HUES6 (cell line): ENCODE measurements around the gene GTF2IRD1.
A peak's percentile ranks its signal among the peaks of the same experiment; 100 is the strongest.

ENCODE experiments used
- H3K27ac ChIP-seq: 2 replicates; pipeline ENCODE4 v1.7.0; 2013; ENCODE audit warnings: low read depth, mild to moderate bottlenecking, low read length, inconsistent platforms
- H3K27me3 ChIP-seq: 2 replicates; pipeline ENCODE4 v1.6.1; 2013; ENCODE audit warnings: low read length; ENCODE audit not compliant: control insufficient read depth, insufficient read depth
- H3K36me3 ChIP-seq: 2 replicates; pipeline ENCODE4 v1.6.1; 2013; ENCODE audit warnings: low read length; ENCODE audit not compliant: control insufficient read depth, insufficient read depth
- H3K4me1 ChIP-seq: 2 replicates; pipeline ENCODE4 v1.6.1; 2013; ENCODE audit warnings: low read length; ENCODE audit not compliant: control insufficient read depth, insufficient read depth
- H3K4me3 ChIP-seq: 2 replicates; pipeline ENCODE4 v1.5.1; 2013; ENCODE audit warnings: low read depth, low read length
- H3K9ac ChIP-seq: one replicate; pipeline ENCODE4 v1.6.1; 2013; ENCODE audit warnings: mild to moderate bottlenecking, low read length
- H3K9me3 ChIP-seq: 2 replicates; pipeline ENCODE4 v1.6.1; 2013; ENCODE audit warnings: low read depth, low read length; ENCODE audit not compliant: control insufficient read depth, insufficient read depth

Gene GTF2IRD1

GRCh38 chr7:74569501-74570075 is 115.9 kb downstream of the GTF2IRD1 start:
- H3K9me3 ChIP-seq = no peaks in the 10 kb centered on the region
- no peak overlapping the region for H3K27ac ChIP-seq
- peaks cover 8% of the 10 kb centered on the region; the same call in 1 of the 2 replicates for H3K4me1 ChIP-seq
- no peak overlapping the region for H3K9ac ChIP-seq
- no peaks in the 10 kb centered on the region for H3K27me3 ChIP-seq
- H3K36me3 ChIP-seq = peaks cover 15% of the 10 kb centered on the region
- H3K4me3 ChIP-seq = no peak overlapping the region

GRCh38 chr7:74570533-74571156 is 116.9 kb downstream of the GTF2IRD1 start:
- H3K4me3 ChIP-seq = no peak overlapping the region
- H3K27ac ChIP-seq = no peak overlapping the region
- H3K27me3 ChIP-seq = no peaks in the 10 kb centered on the region
- H3K4me1 ChIP-seq = peaks cover 8% of the 10 kb centered on the region; the same call in 1 of the 2 replicates
- no peak overlapping the region for H3K9ac ChIP-seq
- no peaks in the 10 kb centered on the region for H3K9me3 ChIP-seq
- peaks cover 15% of the 10 kb centered on the region for H3K36me3 ChIP-seq

GRCh38 chr7:74572301-74572979 is 118.7 kb downstream of the GTF2IRD1 start:
- Histone ChIP-seq H3K36me3 (peaks cover 13% of the 10 kb centered on the region), H3K9me3 (no peaks in the 10 kb centered on the region), H3K27me3 (no peaks in the 10 kb centered on the region), H3K9ac (peak overlapping the region; percentile 27), H3K4me3 (no peak overlapping the region), H3K27ac (no peak overlapping the region), H3K4me1 (peaks cover 8% of the 10 kb centered on the region; the same call in 1 of the 2 replicates)

GRCh38 chr7:74573512-74573911 is 119.8 kb downstream of the GTF2IRD1 start:
- H3K4me1 ChIP-seq = peaks cover 7% of the 10 kb centered on the region; the same call in 1 of the 2 replicates
- H3K27ac ChIP-seq = no peak overlapping the region
- no peaks in the 10 kb centered on the region for H3K9me3 ChIP-seq
- H3K9ac ChIP-seq = no peak overlapping the region
- H3K27me3 ChIP-seq = no peaks in the 10 kb centered on the region
- H3K4me3 ChIP-seq = no peak overlapping the region
- peaks cover 13% of the 10 kb centered on the region for H3K36me3 ChIP-seq

GRCh38 chr7:74575083-74575784 is 121.5 kb downstream of the GTF2IRD1 start:
- Histone ChIP-seq H3K27ac (no peak overlapping the region), H3K27me3 (no peaks in the 10 kb centered on the region), H3K4me1 (no peaks in the 10 kb centered on the region; the same call in 1 of the 2 replicates), H3K4me3 (no peak overlapping the region), H3K36me3 (peaks cover 12% of the 10 kb centered on the region), H3K9me3 (no peaks in the 10 kb centered on the region), H3K9ac (no peak overlapping the region)

GRCh38 chr7:74575811-74576210 is 122.1 kb downstream of the GTF2IRD1 start:
- Histone ChIP-seq H3K36me3 (peaks cover 12% of the 10 kb centered on the region), H3K4me3 (no peak overlapping the region), H3K9ac (no peak overlapping the region), H3K27me3 (no peaks in the 10 kb centered on the region), H3K9me3 (no peaks in the 10 kb centered on the region), H3K4me1 (no peaks in the 10 kb centered on the region; the same call in 1 of the 2 replicates), H3K27ac (no peak overlapping the region)

- H3K4me1 ChIP-seq = no peaks in the 10 kb centered on the region; the same call in 1 of the 2 replicates
- no peak overlapping the region for H3K9ac ChIP-seq
- H3K4me3 ChIP-seq = no peak overlapping the region
- no peaks in the 10 kb centered on the region for H3K27me3 ChIP-seq
- no peak overlapping the region for H3K27ac ChIP-seq
- H3K9me3 ChIP-seq = no peaks in the 10 kb centered on the region
- H3K36me3 ChIP-seq = peaks cover 3% of the 10 kb centered on the region; the same call in 1 of the 2 replicates
These were observed 126.3 kb downstream of the GTF2IRD1 start for GRCh38 chr7:74579800-74580685.

- Histone ChIP-seq H3K27ac (no peak overlapping the region), H3K9ac (no peak overlapping the region)
These were observed 128.3 kb downstream of the GTF2IRD1 start for GRCh38 chr7:74581916-74582440.

GRCh38 chr7:74582447-74583039 is 128.8 kb downstream of the GTF2IRD1 start:
- Histone ChIP-seq H3K4me1 (peaks cover 3% of the 10 kb centered on the region; the same call in 1 of the 2 replicates), H3K27ac (no peak overlapping the region), H3K36me3 (peaks cover 3% of the 10 kb centered on the region; the same call in 1 of the 2 replicates), H3K27me3 (no peaks in the 10 kb centered on the region), H3K9ac (no peak overlapping the region), H3K9me3 (no peaks in the 10 kb centered on the region), H3K4me3 (no peak overlapping the region)

More at GRCh38 chr7:74581916-74582440, 128.3 kb downstream of the GTF2IRD1 start:
- Histone ChIP-seq H3K36me3 (peaks cover 3% of the 10 kb centered on the region; the same call in 1 of the 2 replicates), H3K4me1 (no peaks in the 10 kb centered on the region; the same call in 1 of the 2 replicates), H3K9me3 (no peaks in the 10 kb centered on the region), H3K4me3 (no peak overlapping the region), H3K27me3 (no peaks in the 10 kb centered on the region)
